Jurkat, Clone E6-1 (cell line): ENCODE data around the gene APC.

Experiments
- DNase-seq: peaks from one replicate; pipeline ENCODE4 v3.0.0-alpha.2; 2011; ENCODE audit warnings: low read depth, low spot score
- H3K4me3 ChIP-seq: 2 replicates; pipeline ENCODE4 v1.5.1; 2011; ENCODE audit warnings: mild to moderate bottlenecking, low read length, control low read depth, moderate library complexity

APC gene

GRCh38 chr5:112763165-112763564 is 25.5 kb downstream of the APC start:
- no peak overlapping the region for H3K4me3 ChIP-seq
- no peak for DNase-seq

- no peak overlapping the region for H3K4me3 ChIP-seq
- no peak for DNase-seq
Measured at GRCh38 chr5:112772124-112772523, 34.4 kb downstream of the APC start.

GRCh38 chr5:112776301-112776856 is 38.7 kb downstream of the APC start:
- no peak overlapping the region for H3K4me3 ChIP-seq
- no peak for DNase-seq

- no peak overlapping the region for H3K4me3 ChIP-seq
- no peak for DNase-seq
Measured at GRCh38 chr5:112779531-112779930, 41.8 kb downstream of the APC start.

GRCh38 chr5:112784726-112785125 is 47.0 kb downstream of the APC start:
- DNase-seq, result no peak
- no peak overlapping the region for H3K4me3 ChIP-seq

GRCh38 chr5:112787261-112787660 is 49.6 kb downstream of the APC start:
- DNase-seq, result no peak

GRCh38 chr5:112787896-112788295 is 50.2 kb downstream of the APC start:
- H3K4me3 ChIP-seq, result no peak overlapping the region
- no peak for DNase-seq

More at GRCh38 chr5:112787261-112787660, 49.6 kb downstream of the APC start:
- H3K4me3 ChIP-seq, result no peak overlapping the region

GRCh38 chr5:112793201-112793600 is 55.5 kb downstream of the APC start:
- no peak for DNase-seq

GRCh38 chr5:112794410-112794809 is 56.7 kb downstream of the APC start:
- no peak overlapping the region for H3K4me3 ChIP-seq
- DNase-seq, result no peak

More at GRCh38 chr5:112793201-112793600, 55.5 kb downstream of the APC start:
- no peak overlapping the region for H3K4me3 ChIP-seq

- DNase-seq, result no peak
- H3K4me3 ChIP-seq, result no peak overlapping the region
Measured at GRCh38 chr5:112795342-112795741, 57.7 kb downstream of the APC start.

- H3K4me3 ChIP-seq, result no peak overlapping the region
- DNase-seq, result no peak
Measured at GRCh38 chr5:112795944-112796678, 58.4 kb downstream of the APC start.

GRCh38 chr5:112799661-112800060 is 62.0 kb downstream of the APC start:
- no peak for DNase-seq
- H3K4me3 ChIP-seq, result no peak overlapping the region

- no peak for DNase-seq
- H3K4me3 ChIP-seq, result no peak overlapping the region
Measured at GRCh38 chr5:112800891-112801290, 63.2 kb downstream of the APC start.

- DNase-seq, result no peak
- H3K4me3 ChIP-seq, result no peak overlapping the region
Measured at GRCh38 chr5:112811023-112811422, 73.3 kb downstream of the APC start.

GRCh38 chr5:112812549-112812948 is 74.9 kb downstream of the APC start:
- DNase-seq, result no peak
- H3K4me3 ChIP-seq, result no peak overlapping the region

- no peak for DNase-seq
- no peak overlapping the region for H3K4me3 ChIP-seq
Measured at GRCh38 chr5:112820246-112820645, 82.6 kb downstream of the APC start.

GRCh38 chr5:112822456-112822855 is 84.8 kb downstream of the APC start:
- no peak for DNase-seq
- no peak overlapping the region for H3K4me3 ChIP-seq

GRCh38 chr5:112823181-112823580 is 85.5 kb downstream of the APC start:
- no peak overlapping the region for H3K4me3 ChIP-seq
- DNase-seq, result no peak

GRCh38 chr5:112823656-112824055 is 86.0 kb downstream of the APC start:
- no peak overlapping the region for H3K4me3 ChIP-seq
- DNase-seq, result no peak

- H3K4me3 ChIP-seq, result no peak overlapping the region
- no peak for DNase-seq
Measured at GRCh38 chr5:112824197-112824596, 86.5 kb downstream of the APC start.

GRCh38 chr5:112830378-112830777 is 92.7 kb downstream of the APC start:
- no peak for DNase-seq
- H3K4me3 ChIP-seq, result no peak overlapping the region
